Spleen (tissue), 11 donors: Measurements from ENCODE around the gene CLASP1. TPM values are rescaled to one million over a fixed set of nuclear protein-coding genes. Genes with fewer than 3 reads are reported as not detected.

Experiments
- DNase-seq: peaks from one replicate; pipeline ENCODE4 v3.0.0-alpha.2; 2020
- H3K27ac ChIP-seq, 8 donors: fragments of 200-600 bp; sonication (generic) in 7 of 8; 1 replicate in 4 of 8; 2 replicates in 4 of 8; pipeline versions ENCODE4 v1.5.0 to v1.8.0; 2016 to 2021; ENCODE audit warnings: inconsistent platforms in 4 of 8, mild to moderate bottlenecking in 4 of 8, moderate library complexity in 1 of 8
- H3K27me3 ChIP-seq, 7 donors: fragments of 200-600 bp; sonication (generic) in 6 of 7; replicated peaks in 1 of 7; 1 replicate in 4 of 7; 2 replicates in 3 of 7; pipeline versions ENCODE4 v1.5.0 to v1.8.0; 2016 to 2021; ENCODE audit warnings: inconsistent platforms in 3 of 7, mild to moderate bottlenecking in 1 of 7
- H3K36me3 ChIP-seq, 6 donors: fragments of 200-600 bp; sonication (generic) in 5 of 6; 1 replicate in 4 of 6; 2 replicates in 2 of 6; pipeline versions ENCODE4 v1.5.0 to v1.8.0; 2016 to 2021; ENCODE audit warnings: inconsistent platforms in 2 of 6
- H3K4me1 ChIP-seq, 6 donors: fragments of 200-600 bp; sonication (generic) in 5 of 6; 1 replicate in 3 of 6; 2 replicates in 3 of 6; pipeline versions ENCODE4 v1.5.0 to v1.8.0; 2016 to 2021; ENCODE audit warnings: inconsistent platforms in 3 of 6
- H3K4me3 ChIP-seq, 8 donors: fragments of 200-600 bp; sonication (generic) in 7 of 8; 1 replicate in 4 of 8; 2 replicates in 4 of 8; pipeline versions ENCODE4 v1.5.0 to v1.8.0; 2016 to 2021; ENCODE audit warnings: inconsistent platforms in 4 of 8, mild to moderate bottlenecking in 4 of 8, moderate library complexity in 2 of 8
- H3K9me3 ChIP-seq, 8 donors: fragments of 200-600 bp; sonication (generic) in 7 of 8; 1 replicate in 4 of 8; 2 replicates in 4 of 8; pipeline versions ENCODE4 v1.5.0 to v1.8.0; 2016 to 2021; ENCODE audit warnings: inconsistent platforms in 4 of 8
- CTCF ChIP-seq, 11 experiments: fragments of 200-600 bp in 7 of 11; fragments of 450-650 bp in 4 of 11; sonication (generic) in 4 of 11; IDR thresholded peaks in 8 of 11; conservative IDR thresholded peaks in 3 of 11; 1 replicate in 7 of 11; 2 replicates in 4 of 11; pipeline versions ENCODE4 v1.4.0 to v1.8.0; 2016 to 2021; ENCODE audit warnings: antibody characterized with exemption in 11 of 11, inconsistent platforms in 4 of 11, mild to moderate bottlenecking in 1 of 11
- POLR2A ChIP-seq, 3 donors: fragments of 450-650 bp; IDR thresholded peaks; one replicate each; pipeline ENCODE4 v1.5.1; 2017; ENCODE audit warnings: antibody characterized with exemption in 3 of 3, mild to moderate bottlenecking in 1 of 3
- POLR2AphosphoS5 ChIP-seq, 3 donors: sonication (generic); formaldehyde crosslinking; IDR thresholded peaks; one replicate each; pipeline ENCODE4 v1.5.1; 2017; ENCODE audit warnings: antibody characterized with exemption in 3 of 3
- WGBS, 5 donors: extraction: QIAGEN DNeasy Blood & Tissue Kit in 3 of 5; methylation state at CpG; one replicate each; pipeline versions ENCODE4 v1.1.5 to v1.1.7; 2013 to 2018; 5-methylcytosine and 5-hydroxymethylcytosine counted together
- intact Hi-C: fragments of 100-400 bp; cut with DNase I; formaldehyde crosslinking; loops from one replicate; pipeline ENCODE4 v1.15.0; 2023; ENCODE audit warnings: low total_unique reads
- polyA plus RNA-seq, 3 donors: library from polyadenylated mRNA; stranded (reverse); fragments of 200-250 nt; gene quantifications; one replicate each; pipeline ENCODE4 v1.2.1, GENCODE V29; 2013
- total RNA-seq, 7 donors: library from RNA; depleted of rRNA in 3 of 7; stranded (reverse); fragments of >200 nt in 3 of 7; fragmentation: NEBNext Ultra II Directional in 4 of 7; extraction: Animal tissue kit (Norgen Biotek cat#: 25700) in 4 of 7; gene quantifications; one replicate each; pipeline versions ENCODE4 v1.1.0 to v1.2.1, GENCODE V29; 2016 to 2021
- donor health status: healthy with polysubstance abuse.
- donor health status: DM: no; HTN: no; CAD: no; lungs with moderate emphysema.
- donor health status: DM: no; HTN: no; CAD: no.
- donor health status: Bipolar disorder and iron deficiency.
- donor health status: healthy.
- donor health status: DM: no; HTN: no; CAD: no.
- donor health status: DM: yes; HTN: yes; CAD: no.

The CLASP1 gene
- total and polyA plus RNA-seq, 10 donors, result 4.0 to 103 (median 71.7) TPM

- no peaks in the 10 kb centered on the region for H3K9me3 ChIP-seq
- H3K4me3 ChIP-seq, result no peak overlapping the region
- H3K36me3 ChIP-seq, result peaks cover 0 to 17% (median 2%) of the 10 kb centered on the region in 6 donors
- peak overlapping the region in 6 of 8 donors; percentile 95 to 98 (median 96) for H3K27ac ChIP-seq
- intact Hi-C loops, result loop anchor here (5.0 kb wide), 1 partner anchor 115 kb away; the partner anchor contains the start of gene CLASP1
- TF ChIP-seq CTCF (IDR thresholded peaks at IDR 0.05 in 8 of 11, conservative IDR thresholded peaks at IDR 0.05 in 3 of 11) (no peak), POLR2A (IDR thresholded peaks at IDR 0.05) (no peak), POLR2AphosphoS5 (IDR thresholded peaks at IDR 0.05) (peak in 1 of 3 donors; percentile 18)
- 42 to 64% (median 47%) methylated on average over 4 of the region's 4 CpGs for WGBS, 5 donors
- DNase-seq, result no peak
- H3K27me3 ChIP-seq, result no peaks in the 10 kb centered on the region
- peaks cover 19 to 75% (median 51%) of the 10 kb centered on the region in 6 donors for H3K4me1 ChIP-seq
Measured at GRCh38 chr2:121532347-121532766, 116.9 kb downstream of the CLASP1 start.

DNA sequence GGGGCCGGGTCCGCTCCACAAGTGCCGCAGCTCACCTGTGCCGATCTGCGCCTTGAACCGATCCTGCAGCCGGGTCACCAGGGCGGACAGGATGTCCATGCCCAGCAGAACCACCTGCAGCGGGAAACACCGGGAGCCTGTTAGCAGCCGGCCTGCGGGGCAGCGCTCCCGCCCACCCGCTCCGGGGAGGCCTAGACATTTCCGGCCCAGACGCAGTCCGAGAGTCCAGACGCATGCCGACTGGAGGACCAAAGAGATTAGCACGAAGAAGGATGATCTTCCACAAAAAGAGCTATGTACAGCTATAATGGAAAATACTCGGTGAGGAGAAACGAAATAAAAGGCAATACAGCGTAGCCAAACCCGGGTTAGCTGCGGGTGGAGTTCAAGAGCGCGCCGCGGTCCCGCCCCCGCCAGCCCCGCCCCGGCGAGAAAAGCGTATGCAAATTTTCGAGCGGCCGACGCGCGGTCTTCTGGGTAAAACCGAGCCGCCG lies 119.0 kb downstream of the CLASP1 start:
- TF ChIP-seq POLR2AphosphoS5 (IDR thresholded peaks at IDR 0.05) (peak in 1 of 3 donors; percentile 84), POLR2A (IDR thresholded peaks at IDR 0.05) (no peak)
- Histone ChIP-seq H3K4me1 (peaks cover 19 to 77% (median 51%) of the 10 kb centered on the region in 6 donors), H3K9me3 (no peaks in the 10 kb centered on the region), H3K27me3 (no peaks in the 10 kb centered on the region), H3K27ac (peak overlapping the region; percentile 95 to 99 (median 97)), H3K4me3 (peak overlapping the region; percentile 69 to 97 (median 88)), H3K36me3 (peaks cover 0 to 36% (median 16%) of the 10 kb centered on the region in 6 donors)
- intact Hi-C loops, result loop anchor here (5.0 kb wide), 1 partner anchor 117 kb away; the partner anchor contains the start of gene CLASP1
- DNase-seq, result peak; percentile 96
- WGBS, 5 donors, result 0 to 1% (median 0%) methylated on average over 43 to 46 of the region's 46 CpGs

DNA sequence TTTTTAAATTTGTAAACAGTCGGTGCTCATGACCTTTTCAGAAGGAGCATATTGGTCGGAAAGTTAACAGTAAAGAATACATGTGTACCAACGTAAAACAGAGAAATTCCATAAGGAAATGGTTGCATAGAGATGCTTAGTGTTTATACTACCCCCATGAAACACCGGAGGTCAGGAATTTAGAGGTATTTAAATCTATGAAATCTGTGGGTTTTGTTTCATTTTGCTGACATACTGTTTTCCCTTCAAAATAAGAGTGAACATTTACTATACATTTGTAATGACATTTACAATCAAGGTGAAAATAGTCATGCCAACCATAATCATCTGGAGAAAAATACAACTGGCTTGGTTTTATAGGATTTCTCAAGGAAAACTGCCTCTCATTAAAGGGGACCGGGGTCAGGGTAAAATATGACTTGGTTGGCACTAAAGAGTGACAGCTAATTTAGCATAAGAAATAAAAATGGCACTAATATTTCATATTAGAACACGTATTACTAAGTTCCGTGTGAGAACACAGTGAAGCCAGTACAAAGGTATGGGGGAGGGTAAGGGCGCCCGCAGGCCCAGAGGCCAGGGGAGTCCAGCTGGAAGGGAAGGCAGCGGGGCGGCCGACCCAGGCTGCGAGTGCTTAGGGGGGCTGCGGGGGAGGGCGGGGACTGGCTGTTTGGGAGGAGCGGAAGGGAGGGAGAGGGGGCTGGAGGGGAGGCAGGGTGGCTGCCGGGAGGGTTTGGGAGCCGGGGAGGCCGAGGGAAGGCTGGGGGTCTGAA lies 119.6 kb downstream of the CLASP1 start:
- H3K36me3 ChIP-seq, result peaks cover 0 to 38% (median 21%) of the 10 kb centered on the region in 6 donors
- DNase-seq, result no peak
- TF ChIP-seq POLR2AphosphoS5 (IDR thresholded peaks at IDR 0.05) (no peak), POLR2A (IDR thresholded peaks at IDR 0.05) (no peak), CTCF (IDR thresholded peaks at IDR 0.05 in 8 of 11, conservative IDR thresholded peaks at IDR 0.05 in 3 of 11) (no peak)
- no peaks in the 10 kb centered on the region for H3K9me3 ChIP-seq
- peak overlapping the region; percentile 69 to 97 (median 88) for H3K4me3 ChIP-seq
- H3K27ac ChIP-seq, result peak overlapping the region; percentile 95 to 99 (median 97)
- H3K27me3 ChIP-seq, result no peaks in the 10 kb centered on the region
- 8 to 11% (median 9%) methylated on average over 19 of the region's 19 CpGs for WGBS, 5 donors
- peaks cover 17 to 71% (median 49%) of the 10 kb centered on the region in 6 donors for H3K4me1 ChIP-seq
- intact Hi-C loops, result loop anchor here (5.0 kb wide), 1 partner anchor 118 kb away; the partner anchor contains the start of gene CLASP1

GRCh38 chr2:121527009-121527682 lies 122.1 kb downstream of the CLASP1 start:
- WGBS, 5 donors, result 68 to 87% (median 82%) methylated on average over 3 of the region's 3 CpGs
- Histone ChIP-seq H3K4me1 (peaks cover 11 to 46% (median 32%) of the 10 kb centered on the region in 6 donors), H3K36me3 (peaks cover 0 to 63% (median 35%) of the 10 kb centered on the region in 6 donors), H3K4me3 (no peak overlapping the region), H3K27ac (no peak overlapping the region), H3K27me3 (no peaks in the 10 kb centered on the region), H3K9me3 (no peaks in the 10 kb centered on the region)
- no peak for DNase-seq
- TF ChIP-seq POLR2AphosphoS5 (IDR thresholded peaks at IDR 0.05) (no peak), POLR2A (IDR thresholded peaks at IDR 0.05) (no peak), CTCF (IDR thresholded peaks at IDR 0.05 in 8 of 11, conservative IDR thresholded peaks at IDR 0.05 in 3 of 11) (no peak)
- intact Hi-C loops, result no loop called here
